SJCRH30 (cell line): ENCODE data around the gene SMARCA2. TPM values are rescaled to one million over a fixed set of nuclear protein-coding genes. Genes with fewer than 3 reads are reported as not detected.
A peak's percentile ranks its signal among the peaks of the same experiment; 100 is the strongest.

ENCODE experiments used
- DNase-seq, 2 experiments: peaks; one replicate each; pipeline ENCODE4 v3.0.0-alpha.2; 2015 to 2020
- H3K27ac ChIP-seq: fragments of 250-450 bp; sonication (Bioruptor Pico); 2 replicates; pipeline ENCODE4 v1.5.1; 2020; ENCODE audit warnings: mild to moderate bottlenecking, moderate library complexity
- H3K27me3 ChIP-seq: fragments of 250-450 bp; sonication (Bioruptor Pico); 2 replicates; pipeline ENCODE4 v1.5.1; 2020; ENCODE audit warnings: mild to moderate bottlenecking, moderate library complexity
- H3K36me3 ChIP-seq: fragments of 250-450 bp; sonication (Bioruptor Pico); 2 replicates; pipeline ENCODE4 v1.5.1; 2020; ENCODE audit warnings: mild to moderate bottlenecking, moderate library complexity
- H3K4me1 ChIP-seq: fragments of 250-450 bp; sonication (Bioruptor Pico); 2 replicates; pipeline ENCODE4 v1.5.1; 2020; ENCODE audit warnings: mild to moderate bottlenecking, moderate library complexity
- H3K4me3 ChIP-seq: fragments of 250-450 bp; sonication (Bioruptor Pico); 2 replicates; pipeline ENCODE4 v1.5.1; 2020; ENCODE audit warnings: mild to moderate bottlenecking, moderate library complexity
- H3K9me3 ChIP-seq: fragments of 250-450 bp; sonication (Bioruptor Pico); replicated peaks from 2 replicates; pipeline ENCODE4 v1.5.1; 2020; ENCODE audit warnings: mild to moderate bottlenecking, moderate library complexity
- total RNA-seq: library from RNA; depleted of rRNA; stranded (reverse); fragments of >200 nt; shearing (Covaris generic); gene quantifications from 2 replicates; pipeline ENCODE4 v1.2.3, GENCODE V29; 2014

SMARCA2 gene
- total RNA-seq, 1 experiment from 2014 or later, result 64.7 TPM

DNA sequence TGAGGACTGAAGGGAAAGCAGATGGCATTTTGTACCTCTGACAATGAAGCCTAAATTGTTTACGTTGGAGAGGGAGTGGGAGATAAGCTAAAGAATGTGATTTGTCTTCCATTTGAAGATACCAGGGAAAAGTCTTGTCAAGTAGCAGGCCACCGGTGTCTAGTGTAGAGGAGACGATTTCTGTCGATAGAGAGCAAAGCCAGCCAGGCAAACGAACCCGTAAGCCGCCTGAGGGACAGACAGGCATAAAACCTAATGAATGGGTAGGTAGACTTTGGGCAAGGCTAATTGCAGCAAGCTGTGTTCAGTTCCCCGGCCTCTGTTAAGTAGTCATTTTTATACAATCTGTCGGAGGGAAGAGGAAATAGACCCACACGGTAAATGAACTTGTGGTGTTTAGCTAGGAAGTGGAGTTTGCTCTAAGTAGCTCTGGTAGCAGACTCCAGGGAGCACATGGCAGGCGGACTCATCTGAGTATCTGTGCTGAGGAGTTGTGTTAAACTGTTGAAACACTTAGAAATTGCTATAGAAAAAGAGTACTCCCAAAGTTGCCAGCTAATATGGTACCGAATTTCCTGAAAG lies 28.8 kb downstream of the SMARCA2 start:
- Histone ChIP-seq H3K27ac (no peak overlapping the region), H3K9me3 (no peaks in the 10 kb centered on the region), H3K27me3 (no peaks in the 10 kb centered on the region), H3K4me3 (no peak overlapping the region), H3K36me3 (peaks cover 3% of the 10 kb centered on the region; the same call in 1 of the 2 replicates), H3K4me1 (no peaks in the 10 kb centered on the region)
- DNase-seq, result no peak

DNA sequence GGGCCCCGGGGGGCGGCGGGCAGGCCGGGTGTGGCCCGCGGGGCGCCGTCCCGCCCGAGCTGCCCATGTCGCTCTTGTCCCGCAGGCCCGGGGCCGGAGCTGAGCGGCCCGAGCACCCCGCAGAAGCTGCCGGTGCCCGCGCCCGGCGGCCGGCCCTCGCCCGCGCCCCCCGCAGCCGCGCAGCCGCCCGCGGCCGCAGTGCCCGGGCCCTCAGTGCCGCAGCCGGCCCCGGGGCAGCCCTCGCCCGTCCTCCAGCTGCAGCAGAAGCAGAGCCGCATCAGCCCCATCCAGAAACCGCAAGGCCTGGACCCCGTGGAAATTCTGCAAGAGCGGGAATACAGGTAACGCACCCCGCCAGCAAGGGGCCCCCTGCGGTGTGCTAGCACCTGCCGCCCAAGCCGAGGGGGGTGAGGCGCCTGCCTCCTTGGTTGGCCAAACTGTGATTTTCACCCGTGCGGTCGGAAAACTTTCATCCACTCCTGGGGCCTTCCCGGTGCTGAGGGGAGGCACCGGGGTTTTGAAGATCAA lies 32.1 kb downstream of the SMARCA2 start:
- H3K27me3 ChIP-seq, result no peaks in the 10 kb centered on the region
- no peak overlapping the region for H3K27ac ChIP-seq
- no peak for DNase-seq
- no peaks in the 10 kb centered on the region; the same call in 1 of the 2 replicates for H3K36me3 ChIP-seq
- no peaks in the 10 kb centered on the region for H3K9me3 ChIP-seq
- H3K4me3 ChIP-seq, result no peak overlapping the region
- H3K4me1 ChIP-seq, result no peaks in the 10 kb centered on the region

DNA sequence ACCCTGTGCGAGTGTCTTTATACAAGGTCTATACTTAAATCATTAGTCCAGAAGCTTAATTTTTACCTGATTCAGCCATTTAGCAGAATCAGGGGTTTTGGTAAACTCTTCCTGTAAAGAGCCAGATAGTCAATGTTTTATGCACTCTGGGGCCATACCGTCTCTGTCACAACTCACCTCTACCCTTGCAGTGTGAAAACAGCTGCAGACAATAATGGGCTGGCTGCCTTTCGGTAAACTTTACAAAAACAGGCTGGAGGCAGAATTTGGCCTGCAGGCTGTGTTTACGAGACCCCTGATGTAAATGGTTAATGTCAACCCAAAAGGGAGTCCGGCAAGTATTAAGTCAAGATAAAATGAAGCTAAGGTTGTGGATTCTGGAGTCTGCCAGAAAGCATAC lies 32.8 kb downstream of the SMARCA2 start:
- Histone ChIP-seq H3K4me1 (no peaks in the 10 kb centered on the region), H3K9me3 (no peaks in the 10 kb centered on the region), H3K27me3 (no peaks in the 10 kb centered on the region), H3K4me3 (no peak overlapping the region), H3K27ac (no peak overlapping the region), H3K36me3 (no peaks in the 10 kb centered on the region; the same call in 1 of the 2 replicates)
- DNase-seq, result no peak

DNA sequence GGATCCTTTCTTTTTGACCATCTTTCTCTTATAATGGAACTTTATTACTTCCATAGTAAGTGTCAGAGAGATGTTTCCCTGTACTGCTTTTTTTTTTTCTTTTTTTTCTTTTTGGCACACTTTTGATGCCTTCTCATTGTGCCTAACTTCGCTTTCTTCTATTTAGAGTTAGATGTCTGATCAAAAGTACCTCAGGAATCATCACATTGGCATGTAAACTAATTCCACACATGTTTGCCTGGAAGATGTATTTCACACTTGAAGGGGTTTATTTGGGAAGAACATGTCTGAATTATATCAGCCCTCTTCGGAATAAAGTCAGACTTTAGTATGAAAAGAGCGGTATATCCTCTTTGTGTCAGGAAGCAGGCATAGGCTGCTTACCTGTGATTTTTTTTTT lies 35.1 kb downstream of the SMARCA2 start:
- H3K36me3 ChIP-seq, result peaks cover 2% of the 10 kb centered on the region; the same call in 1 of the 2 replicates
- H3K4me3 ChIP-seq, result no peak overlapping the region
- H3K9me3 ChIP-seq, result no peaks in the 10 kb centered on the region
- no peaks in the 10 kb centered on the region for H3K4me1 ChIP-seq
- DNase-seq, result no peak
- H3K27me3 ChIP-seq, result no peaks in the 10 kb centered on the region
- no peak overlapping the region for H3K27ac ChIP-seq

DNA sequence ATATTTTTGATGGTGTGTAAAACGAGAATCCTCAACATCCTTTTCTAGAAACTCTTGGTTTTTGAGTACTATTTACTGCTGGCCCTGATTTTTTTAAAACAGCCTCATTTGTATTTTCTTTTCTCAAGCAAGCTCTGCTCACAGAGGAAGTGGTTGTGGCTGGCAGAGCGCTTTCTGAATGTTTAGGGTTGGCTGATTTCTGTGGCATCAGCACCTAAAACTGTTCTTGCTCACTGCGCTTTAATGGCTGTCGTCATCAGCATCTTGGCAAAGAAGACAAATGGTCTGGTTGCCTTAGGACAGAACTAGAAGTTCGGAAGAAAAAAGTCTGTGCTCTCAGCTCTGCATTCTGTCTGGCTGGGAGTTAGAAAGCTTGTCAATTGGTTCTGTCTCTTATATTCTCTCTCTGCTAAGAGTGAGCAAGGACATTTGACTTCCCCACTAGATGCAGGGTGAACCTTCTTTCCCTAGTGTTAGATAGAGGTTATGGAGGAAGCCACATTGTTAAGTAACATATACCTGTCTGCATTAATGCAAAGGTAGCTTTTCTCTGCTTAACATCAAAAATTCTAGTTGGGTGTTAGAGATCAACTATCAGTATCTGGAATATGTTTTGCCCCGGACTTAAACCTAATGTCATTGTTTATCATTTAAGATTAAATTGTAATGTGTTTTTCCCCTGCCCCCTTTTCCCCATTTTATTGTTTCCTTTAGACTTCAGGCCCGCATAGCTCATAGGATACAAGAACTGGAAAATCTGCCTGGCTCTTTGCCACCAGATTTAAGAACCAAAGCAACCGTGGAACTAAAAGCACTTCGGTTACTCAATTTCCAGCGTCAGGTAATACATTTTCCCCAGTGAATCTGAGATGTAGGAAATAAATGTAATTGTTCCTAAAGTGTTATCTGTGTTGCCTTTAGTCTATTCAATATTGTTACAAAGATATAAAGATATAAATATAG lies 39.0 kb downstream of the SMARCA2 start:
- Histone ChIP-seq H3K4me1 (peaks cover 5% of the 10 kb centered on the region; the same call in 1 of the 2 replicates), H3K27ac (no peak overlapping the region), H3K36me3 (peaks cover 12% of the 10 kb centered on the region), H3K27me3 (no peaks in the 10 kb centered on the region), H3K9me3 (no peaks in the 10 kb centered on the region; the same call in 1 of the 2 replicates), H3K4me3 (no peak overlapping the region)
- DNase-seq, result no peak

DNA sequence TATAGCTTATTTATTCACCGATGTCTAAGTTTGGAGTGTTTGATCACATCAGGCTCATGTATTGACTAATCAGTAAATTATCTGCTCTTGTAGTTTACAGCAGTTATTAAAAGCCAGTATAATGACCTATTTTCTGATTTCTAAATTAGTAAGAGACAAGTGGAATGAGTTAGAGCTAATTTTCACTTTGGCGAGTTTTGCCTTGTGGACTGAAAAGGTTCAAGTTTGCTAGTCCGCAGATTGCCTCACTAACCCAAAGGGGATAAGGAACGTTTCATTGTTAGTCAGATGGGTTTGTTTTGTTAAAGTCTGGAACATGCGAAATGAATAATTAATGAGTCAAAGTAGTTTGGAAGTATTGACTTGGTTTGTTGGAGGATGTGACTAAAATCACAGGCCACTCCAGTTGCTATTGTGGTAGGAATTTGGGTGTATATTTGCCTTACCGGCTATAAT lies 40.1 kb downstream of the SMARCA2 start:
- H3K27ac ChIP-seq, result no peak overlapping the region
- H3K9me3 ChIP-seq, result no peaks in the 10 kb centered on the region; the same call in 1 of the 2 replicates
- H3K4me3 ChIP-seq, result no peak overlapping the region
- peaks cover 10% of the 10 kb centered on the region; the same call in 1 of the 2 replicates for H3K4me1 ChIP-seq
- peaks cover 18% of the 10 kb centered on the region for H3K36me3 ChIP-seq
- no peaks in the 10 kb centered on the region for H3K27me3 ChIP-seq
- peak in 1 of 2 experiments; percentile 2 for DNase-seq

DNA sequence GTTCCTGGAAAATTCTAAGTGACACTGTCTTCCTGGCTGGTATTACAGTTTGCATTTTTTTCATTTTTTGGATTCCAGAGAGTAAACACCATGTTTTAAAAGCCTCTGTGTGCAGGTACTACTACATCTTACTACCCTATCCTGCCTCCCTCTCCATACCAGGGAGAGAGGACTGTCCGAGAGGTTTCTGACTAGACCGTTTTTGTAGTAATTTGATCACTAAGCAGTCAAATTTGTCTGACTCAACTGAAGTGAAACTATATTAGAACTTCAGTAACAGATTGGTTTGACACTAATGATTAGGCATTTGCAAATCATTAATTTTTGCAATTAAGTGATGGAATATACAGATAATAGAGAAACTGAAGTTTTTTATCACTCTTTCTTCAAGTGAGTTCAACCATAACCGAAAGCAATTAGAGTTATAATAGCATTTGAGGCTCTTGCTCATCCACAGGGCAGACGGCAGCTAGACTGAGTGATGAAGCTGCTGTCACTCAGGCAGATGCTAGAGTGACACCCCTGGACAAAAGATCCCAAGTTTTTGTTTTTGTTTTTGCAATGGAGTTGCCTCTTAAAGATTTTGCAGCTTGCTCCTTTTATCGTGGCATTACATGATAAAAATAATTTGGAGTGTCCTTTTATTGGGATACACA lies 44.3 kb downstream of the SMARCA2 start:
- H3K27ac ChIP-seq, result no peak overlapping the region
- no peaks in the 10 kb centered on the region; the same call in 1 of the 2 replicates for H3K9me3 ChIP-seq
- no peak overlapping the region for H3K4me3 ChIP-seq
- no peak for DNase-seq
- no peaks in the 10 kb centered on the region for H3K27me3 ChIP-seq
- H3K36me3 ChIP-seq, result peaks cover 21% of the 10 kb centered on the region
- peaks cover 10% of the 10 kb centered on the region; the same call in 1 of the 2 replicates for H3K4me1 ChIP-seq

DNA sequence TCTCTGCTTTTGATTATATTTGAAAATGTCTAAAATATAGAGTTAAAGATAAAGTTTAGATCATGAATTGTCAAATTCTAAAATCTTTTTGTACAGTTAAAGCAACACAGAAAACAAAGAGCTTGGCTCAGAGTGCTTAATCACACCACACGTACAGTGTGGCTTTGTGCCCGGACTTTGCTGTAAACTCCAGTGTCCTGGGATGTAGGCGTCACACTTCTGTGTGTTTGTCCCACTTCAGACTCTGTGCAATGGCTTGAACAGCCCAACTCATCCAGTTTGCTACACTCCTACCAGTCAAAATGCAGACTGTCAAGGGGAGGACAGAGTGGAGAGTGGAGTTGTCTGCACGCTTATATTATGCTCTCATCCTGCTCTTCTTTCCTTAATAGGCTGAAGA lies 45.3 kb downstream of the SMARCA2 start:
- H3K36me3 ChIP-seq, result peaks cover 22% of the 10 kb centered on the region
- H3K27me3 ChIP-seq, result no peaks in the 10 kb centered on the region
- no peak overlapping the region for H3K27ac ChIP-seq
- peaks cover 10% of the 10 kb centered on the region; the same call in 1 of the 2 replicates for H3K4me1 ChIP-seq
- H3K9me3 ChIP-seq, result no peaks in the 10 kb centered on the region; the same call in 1 of the 2 replicates
- DNase-seq, result no peak
- H3K4me3 ChIP-seq, result no peak overlapping the region

DNA sequence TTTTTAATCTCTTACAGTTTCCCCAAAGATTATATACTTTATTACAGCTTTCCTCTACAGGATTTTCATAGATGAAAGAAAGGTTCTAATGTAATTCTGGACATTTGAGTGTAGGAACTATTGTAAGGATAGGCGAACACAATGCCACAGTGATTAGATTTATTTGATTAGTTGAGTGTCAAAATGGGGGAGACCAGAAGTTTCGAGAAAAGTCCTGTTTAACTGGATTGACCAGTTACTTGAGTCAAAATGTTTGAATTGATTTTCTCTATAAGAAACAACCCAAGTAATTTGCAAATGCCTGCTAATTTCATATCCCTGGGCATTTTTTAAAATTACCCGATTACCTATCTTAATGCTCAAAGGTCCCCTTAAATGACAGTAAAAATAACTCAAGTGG lies 50.6 kb downstream of the SMARCA2 start:
- H3K4me1 ChIP-seq, result no peaks in the 10 kb centered on the region
- no peak for DNase-seq
- H3K36me3 ChIP-seq, result peaks cover 8% of the 10 kb centered on the region; the same call in 1 of the 2 replicates
- no peak overlapping the region for H3K4me3 ChIP-seq
- no peaks in the 10 kb centered on the region for H3K9me3 ChIP-seq
- H3K27me3 ChIP-seq, result no peaks in the 10 kb centered on the region
- no peak overlapping the region for H3K27ac ChIP-seq

DNA sequence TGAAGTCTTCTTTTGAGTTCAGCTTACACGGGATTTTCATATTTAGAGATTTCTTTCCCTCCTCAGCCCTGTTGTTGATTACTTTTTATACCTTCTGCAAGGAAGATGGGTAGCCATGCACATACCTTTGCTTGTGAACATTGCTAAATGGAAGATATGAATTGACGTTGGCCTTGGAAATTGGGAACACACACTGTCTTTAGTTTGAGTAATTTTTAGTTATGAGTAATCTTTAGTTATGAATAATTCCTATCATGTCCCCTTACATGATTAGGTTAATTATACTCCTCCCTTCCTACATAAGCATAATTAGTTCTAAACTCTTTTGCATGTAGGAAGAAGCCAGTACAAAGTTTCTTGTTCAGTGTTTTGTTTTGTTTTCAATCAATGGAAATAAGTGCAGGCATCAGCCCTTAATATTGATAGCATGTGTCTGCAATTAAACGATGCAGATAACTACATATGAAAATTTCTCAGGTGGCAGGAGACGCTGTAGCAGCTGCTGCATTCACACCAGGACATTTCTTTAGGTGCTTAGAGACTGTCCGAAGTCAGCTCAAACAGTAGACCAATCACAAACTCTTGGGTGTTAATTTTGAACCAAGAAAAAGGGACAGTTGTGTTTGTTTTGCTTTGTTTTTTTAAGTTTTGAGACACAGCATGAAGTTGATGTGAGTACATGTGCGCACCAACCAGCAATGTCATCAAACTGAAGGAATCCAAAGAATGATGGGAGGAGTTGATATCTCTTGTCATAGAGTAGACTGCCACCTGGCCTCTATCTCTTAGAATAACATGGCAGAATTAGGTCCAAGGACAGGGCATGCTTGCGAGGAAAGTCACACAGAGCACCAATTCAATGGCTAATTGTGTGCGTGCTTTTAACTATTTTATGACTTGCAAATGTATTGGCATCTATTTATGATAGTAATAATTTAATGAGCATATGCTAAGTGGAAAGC lies 51.4 kb downstream of the SMARCA2 start:
- H3K4me3 ChIP-seq, result no peak overlapping the region
- no peak overlapping the region for H3K27ac ChIP-seq
- DNase-seq, result no peak
- peaks cover 8% of the 10 kb centered on the region; the same call in 1 of the 2 replicates for H3K36me3 ChIP-seq
- no peaks in the 10 kb centered on the region for H3K4me1 ChIP-seq
- no peaks in the 10 kb centered on the region for H3K9me3 ChIP-seq
- H3K27me3 ChIP-seq, result no peaks in the 10 kb centered on the region

DNA sequence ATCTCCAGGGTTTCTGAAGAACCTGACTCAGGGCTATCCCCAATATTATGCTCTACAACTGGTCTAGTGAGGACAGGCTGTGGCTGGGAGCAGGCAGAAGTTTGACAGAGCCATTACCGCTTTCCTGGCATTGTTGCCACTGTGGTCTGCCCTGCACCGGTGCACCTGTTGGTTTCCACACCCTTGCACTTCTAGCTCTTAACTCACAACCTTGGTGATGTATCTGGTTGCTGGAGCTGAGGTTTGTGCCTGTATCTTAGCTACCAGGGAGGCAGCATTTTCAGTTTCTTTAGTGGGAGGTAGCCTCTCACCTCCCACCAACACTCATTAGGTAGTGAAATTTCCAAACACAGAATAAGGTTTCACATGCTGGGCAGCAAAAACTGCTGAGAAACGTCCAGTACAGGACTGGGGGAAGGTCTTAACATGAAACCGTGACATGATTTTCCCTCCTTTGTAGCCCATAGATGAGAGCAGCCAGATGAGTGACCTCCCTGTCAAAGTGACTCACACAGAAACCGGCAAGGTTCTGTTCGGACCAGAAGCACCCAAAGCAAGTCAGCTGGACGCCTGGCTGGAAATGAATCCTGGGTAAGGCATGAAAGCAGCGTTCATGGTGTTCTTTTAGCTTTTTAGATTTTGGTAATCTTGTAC lies 57.7 kb downstream of the SMARCA2 start:
- H3K9me3 ChIP-seq, result no peaks in the 10 kb centered on the region
- no peaks in the 10 kb centered on the region for H3K4me1 ChIP-seq
- DNase-seq, result no peak
- no peak overlapping the region for H3K4me3 ChIP-seq
- no peaks in the 10 kb centered on the region for H3K27me3 ChIP-seq
- H3K27ac ChIP-seq, result no peak overlapping the region
- H3K36me3 ChIP-seq, result peaks cover 28% of the 10 kb centered on the region

DNA sequence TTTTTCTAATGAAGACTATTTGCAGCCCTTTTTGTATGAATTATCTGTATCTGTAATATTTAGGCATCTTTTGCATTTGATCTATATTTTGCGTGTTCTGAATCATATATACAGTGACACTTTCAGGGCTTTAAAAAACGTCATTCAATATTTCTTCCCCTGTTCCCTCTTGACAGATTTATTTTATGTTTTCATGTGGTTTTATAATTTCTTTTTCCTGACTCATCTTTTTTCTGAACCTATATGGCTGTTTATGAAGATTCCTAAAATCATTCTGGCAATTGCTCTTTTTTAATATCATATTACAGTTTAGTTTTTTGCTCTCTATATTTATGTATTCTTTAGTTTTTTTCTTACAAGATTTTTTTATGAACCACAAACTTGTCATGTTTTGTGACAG lies 67.6 kb downstream of the SMARCA2 start:
- DNase-seq, result no peak
- Histone ChIP-seq H3K9me3 (no peaks in the 10 kb centered on the region), H3K27me3 (no peaks in the 10 kb centered on the region), H3K4me3 (no peak overlapping the region), H3K27ac (no peak overlapping the region), H3K36me3 (peaks cover 18% of the 10 kb centered on the region), H3K4me1 (no peaks in the 10 kb centered on the region)

DNA sequence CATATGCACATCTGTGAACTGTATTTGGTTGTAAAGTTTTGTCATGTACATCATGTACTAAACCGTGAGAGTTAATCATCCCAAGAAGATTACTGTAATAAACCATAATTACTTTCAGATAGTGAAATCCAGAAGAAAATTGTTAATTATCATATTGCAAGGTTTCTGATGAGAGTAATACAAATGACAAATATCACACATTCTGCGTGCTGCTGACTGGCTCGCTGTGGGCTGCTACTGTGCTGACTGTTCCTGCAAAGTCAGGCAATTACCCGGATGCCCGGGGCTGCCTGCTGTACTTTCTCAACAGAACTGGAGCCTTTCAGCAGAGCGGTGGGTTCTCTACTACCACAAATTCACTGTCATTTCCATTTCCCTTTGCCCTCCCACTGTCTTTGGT lies 68.3 kb downstream of the SMARCA2 start:
- no peaks in the 10 kb centered on the region for H3K9me3 ChIP-seq
- no peaks in the 10 kb centered on the region for H3K27me3 ChIP-seq

More for the DNA sequence above, 68.3 kb downstream of the SMARCA2 start:
- DNase-seq, result no peak
- Histone ChIP-seq H3K36me3 (peaks cover 17% of the 10 kb centered on the region), H3K4me3 (no peak overlapping the region), H3K27ac (no peak overlapping the region), H3K4me1 (no peaks in the 10 kb centered on the region)
